WTC11 (cell line): ENCODE measurements around the gene CHL1.

Experiments used
- ATF3 ChIP-seq: sonication (generic); formaldehyde crosslinking; conservative IDR thresholded peaks from 2 replicates; pipeline ENCODE4 v1.8.1; 2022; ENCODE audit warnings: mild to moderate bottlenecking, missing genetic modification reagents
- CREM ChIP-seq: sonication (generic); formaldehyde crosslinking; IDR thresholded peaks from 2 replicates; pipeline ENCODE4 v1.8.1; 2022; ENCODE audit warnings: mild to moderate bottlenecking, missing genetic modification reagents, moderate library complexity
- CTCF ChIP-seq: fragments of 200-600 bp; IDR thresholded peaks from 2 replicates; pipeline ENCODE4 v1.8.0; 2022; ENCODE audit warnings: antibody characterized with exemption
- E2F1 ChIP-seq: sonication (generic); formaldehyde crosslinking; IDR thresholded peaks from 2 replicates; pipeline ENCODE4 v1.8.0; 2022; ENCODE audit warnings: mild to moderate bottlenecking, missing genetic modification reagents
- ESRRA ChIP-seq: sonication (generic); formaldehyde crosslinking; IDR thresholded peaks from 2 replicates; pipeline ENCODE4 v1.8.1; 2022; ENCODE audit warnings: mild to moderate bottlenecking, missing genetic modification reagents, borderline replicate concordance
- FOXP1 ChIP-seq: sonication (generic); formaldehyde crosslinking; IDR thresholded peaks from 2 replicates; pipeline ENCODE4 v1.8.0; 2022; ENCODE audit warnings: missing genetic modification reagents, mild to moderate bottlenecking, moderate library complexity, borderline replicate concordance
- GTF2I ChIP-seq: fragments of 250-450 bp; sonication (Bioruptor Pico); conservative IDR thresholded peaks from 2 replicates; pipeline ENCODE4 v1.4.0; 2021; ENCODE audit warnings: mild to moderate bottlenecking
- HMGXB4 ChIP-seq: sonication (generic); formaldehyde crosslinking; IDR thresholded peaks from 2 replicates; pipeline ENCODE4 v1.8.1; 2023; ENCODE audit warnings: mild to moderate bottlenecking, moderate library complexity, missing genetic modification reagents
- MAX ChIP-seq: sonication (generic); formaldehyde crosslinking; IDR thresholded peaks from 2 replicates; pipeline ENCODE4 v1.8.0; 2022; ENCODE audit warnings: mild to moderate bottlenecking, missing genetic modification reagents
- NFYB ChIP-seq: sonication (generic); formaldehyde crosslinking; conservative IDR thresholded peaks from 2 replicates; pipeline ENCODE4 v1.8.0; 2022; ENCODE audit warnings: low read depth, missing genetic modification reagents
- USF2 ChIP-seq: sonication (generic); formaldehyde crosslinking; IDR thresholded peaks from 2 replicates; pipeline ENCODE4 v1.8.1; 2023; ENCODE audit warnings: mild to moderate bottlenecking, missing genetic modification reagents, moderate library complexity

GRCh38 chr3:228442-229182 is 32.0 kb downstream of the CHL1 start:
- TF ChIP-seq FOXP1 (CRISPR knock-in tag) (no peak), USF2 (CRISPR knock-in tag) (no peak), CTCF (no peak), ESRRA (CRISPR knock-in tag) (no peak), NFYB (no peak), CREM (CRISPR knock-in tag) (no peak), GTF2I (CRISPR knock-in tag) (no peak), ATF3 (no peak), MAX (no peak), E2F1 (CRISPR knock-in tag) (no peak), HMGXB4 (no peak)
